ENCODE data around the gene TMEM258.

The TMEM258 gene

DNA sequence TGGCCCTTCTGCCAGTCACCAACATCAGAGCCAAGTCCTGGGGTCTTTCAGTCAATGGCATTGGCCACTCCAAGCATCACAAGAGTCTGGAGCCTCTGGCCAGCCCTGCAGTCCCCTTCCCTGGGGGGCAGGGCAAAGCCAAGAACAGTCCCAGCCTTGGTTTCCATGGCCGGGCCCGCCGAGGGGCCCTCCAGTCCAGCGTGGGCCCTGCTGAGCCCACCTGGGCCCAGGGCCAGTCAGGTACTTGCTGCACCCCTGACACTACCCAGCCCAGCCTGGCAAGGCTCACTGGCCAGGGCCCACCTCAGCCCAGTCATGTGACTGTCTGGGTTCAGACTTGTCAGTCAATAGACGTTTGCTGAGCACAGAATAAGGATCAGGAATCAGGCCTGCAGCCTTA lies 10.8 kb downstream of the TMEM258 start:
- no peak for DNase-seq (ENCODE audit: low read depth)
- TF ChIP-seq, protein P1, sequence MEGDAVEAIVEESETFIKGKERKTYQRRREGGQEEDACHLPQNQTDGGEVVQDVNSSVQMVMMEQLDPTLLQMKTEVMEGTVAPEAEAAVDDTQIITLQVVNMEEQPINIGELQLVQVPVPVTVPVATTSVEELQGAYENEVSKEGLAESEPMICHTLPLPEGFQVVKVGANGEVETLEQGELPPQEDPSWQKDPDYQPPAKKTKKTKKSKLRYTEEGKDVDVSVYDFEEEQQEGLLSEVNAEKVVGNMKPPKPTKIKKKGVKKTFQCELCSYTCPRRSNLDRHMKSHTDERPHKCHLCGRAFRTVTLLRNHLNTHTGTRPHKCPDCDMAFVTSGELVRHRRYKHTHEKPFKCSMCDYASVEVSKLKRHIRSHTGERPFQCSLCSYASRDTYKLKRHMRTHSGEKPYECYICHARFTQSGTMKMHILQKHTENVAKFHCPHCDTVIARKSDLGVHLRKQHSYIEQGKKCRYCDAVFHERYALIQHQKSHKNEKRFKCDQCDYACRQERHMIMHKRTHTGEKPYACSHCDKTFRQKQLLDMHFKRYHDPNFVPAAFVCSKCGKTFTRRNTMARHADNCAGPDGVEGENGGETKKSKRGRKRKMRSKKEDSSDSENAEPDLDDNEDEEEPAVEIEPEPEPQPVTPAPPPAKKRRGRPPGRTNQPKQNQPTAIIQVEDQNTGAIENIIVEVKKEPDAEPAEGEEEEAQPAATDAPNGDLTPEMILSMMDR (IDR thresholded peaks at IDR 0.05; ENCODE audit: control insufficient read depth, extremely low read depth, insufficient read depth) = no peak

GRCh38 chr11:61780581-61781162 lies 11.7 kb downstream of the TMEM258 start:
- no peak for DNase-seq (ENCODE audit: low read depth)
- TF ChIP-seq, protein P1 (IDR thresholded peaks at IDR 0.05; ENCODE audit: control insufficient read depth, extremely low read depth, insufficient read depth) = no peak
- no peak overlapping the region for H3K4me3 ChIP-seq (ENCODE audit: low read depth, low read length)

More for the DNA sequence above, 10.8 kb downstream of the TMEM258 start:
- H3K4me3 ChIP-seq (ENCODE audit: low read depth, low read length) = no peak overlapping the region

GRCh38 chr11:61779666-61780525 lies 12.5 kb downstream of the TMEM258 start:
- no peak overlapping the region for H3K4me3 ChIP-seq (ENCODE audit: low read depth, low read length)
- no peak for DNase-seq (ENCODE audit: low read depth)
- TF ChIP-seq, protein P1 (IDR thresholded peaks at IDR 0.05; ENCODE audit: control insufficient read depth, extremely low read depth, insufficient read depth) = no peak

DNA sequence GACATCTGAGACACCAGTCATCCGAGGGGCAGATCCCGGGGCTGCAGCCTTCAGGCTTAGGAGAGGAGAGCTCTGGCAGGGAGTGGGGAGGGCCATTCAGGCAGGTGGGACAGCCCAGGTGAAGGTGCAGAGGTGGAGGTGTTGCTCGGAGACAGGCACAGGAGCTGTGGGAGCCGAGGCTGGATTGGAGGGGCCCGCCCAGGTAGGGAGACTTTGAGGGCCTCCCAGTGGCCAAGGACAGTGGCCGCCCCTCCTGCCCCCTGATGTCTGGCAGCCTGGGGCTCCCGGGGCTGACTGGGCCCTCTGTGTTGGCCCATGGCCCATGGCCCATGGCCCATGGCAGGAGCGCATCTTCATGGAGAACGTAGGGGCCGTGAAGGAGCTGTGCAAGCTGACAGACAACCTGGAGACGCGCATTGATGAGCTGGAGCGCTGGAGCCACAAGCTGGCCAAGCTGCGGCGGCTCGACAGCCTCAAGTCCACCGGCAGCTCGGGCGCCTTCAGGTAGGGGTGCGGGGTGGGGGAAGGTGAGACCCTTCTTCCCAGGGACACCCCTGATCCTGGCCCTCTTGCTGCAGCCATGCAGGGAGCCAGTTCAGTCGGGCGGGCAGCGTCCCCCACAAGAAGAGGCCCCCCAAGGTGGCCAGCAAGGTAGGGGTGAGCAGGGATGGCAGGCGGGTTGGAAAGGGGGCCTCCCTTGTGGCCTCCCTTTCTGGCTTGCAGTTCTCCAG lies 13.3 kb downstream of the TMEM258 start:
- no peak overlapping the region for H3K4me3 ChIP-seq (ENCODE audit: low read depth, low read length)
- TF ChIP-seq, protein P1 (IDR thresholded peaks at IDR 0.05; ENCODE audit: control insufficient read depth, extremely low read depth, insufficient read depth) = no peak
- DNase-seq (ENCODE audit: low read depth) = no peak

DNA sequence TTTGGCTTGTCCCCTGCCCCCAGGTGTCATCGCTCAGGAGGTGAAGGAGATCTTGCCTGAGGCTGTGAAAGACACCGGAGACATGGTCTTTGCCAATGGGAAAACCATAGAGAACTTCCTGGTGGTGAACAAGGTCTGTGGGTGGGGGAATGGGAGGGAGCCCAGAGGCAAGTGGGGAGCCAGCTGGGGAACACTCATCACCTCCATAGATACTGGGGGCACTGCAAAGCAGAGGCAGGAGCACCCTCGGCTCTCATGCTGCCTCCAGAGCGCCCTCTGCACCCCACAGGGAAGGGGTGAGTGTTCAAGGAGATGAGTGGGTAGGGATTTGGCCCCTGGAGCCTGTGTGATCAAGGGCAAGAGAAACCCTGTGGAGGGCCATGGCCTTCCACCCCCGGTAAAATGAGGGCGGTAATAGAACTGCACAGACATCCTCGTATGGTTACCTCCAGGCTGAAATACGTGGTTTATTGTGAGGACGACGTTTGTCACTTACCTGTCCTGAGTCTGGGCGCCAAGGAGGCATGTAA lies 14.0 kb downstream of the TMEM258 start:
- no peak for DNase-seq (ENCODE audit: low read depth)
- TF ChIP-seq, protein P1 (IDR thresholded peaks at IDR 0.05; ENCODE audit: control insufficient read depth, extremely low read depth, insufficient read depth) = no peak
- H3K4me3 ChIP-seq (ENCODE audit: low read depth, low read length) = no peak overlapping the region

GRCh38 chr11:61777234-61778090 lies 14.9 kb downstream of the TMEM258 start:
- TF ChIP-seq, protein P1 (IDR thresholded peaks at IDR 0.05; ENCODE audit: control insufficient read depth, extremely low read depth, insufficient read depth) = no peak
- DNase-seq (ENCODE audit: low read depth) = no peak
- no peak overlapping the region for H3K4me3 ChIP-seq (ENCODE audit: low read depth, low read length)
